GM13976 (cell line): ENCODE results near the gene ZAR1.
A peak's percentile ranks its signal among the peaks of the same experiment; 100 is the strongest.

Experiments
- DNase-seq: peaks from one replicate; pipeline ENCODE4 v3.0.0; 2012; ENCODE audit warnings: low spot score
- in situ Hi-C: fragments of 300-500 bp; cut with MboI; formaldehyde crosslinking; loops from one replicate; pipeline ENCODE4 v1.12.0; 2022; ENCODE audit warnings: low sequenced_read_pairs, mixed read lengths, inconsistent platforms; ENCODE audit not compliant: unreplicated experiment
- TF ChIP-seq, protein P1 (sequence below): IDR thresholded peaks from 2 replicates; pipeline ENCODE4 v1.5.1; 2012; ENCODE audit warnings: borderline replicate concordance, mild to moderate bottlenecking; ENCODE audit not compliant: insufficient read depth; ENCODE audit errors: extremely low read depth, missing control alignments, control extremely low read depth

ZAR1 gene

DNA sequence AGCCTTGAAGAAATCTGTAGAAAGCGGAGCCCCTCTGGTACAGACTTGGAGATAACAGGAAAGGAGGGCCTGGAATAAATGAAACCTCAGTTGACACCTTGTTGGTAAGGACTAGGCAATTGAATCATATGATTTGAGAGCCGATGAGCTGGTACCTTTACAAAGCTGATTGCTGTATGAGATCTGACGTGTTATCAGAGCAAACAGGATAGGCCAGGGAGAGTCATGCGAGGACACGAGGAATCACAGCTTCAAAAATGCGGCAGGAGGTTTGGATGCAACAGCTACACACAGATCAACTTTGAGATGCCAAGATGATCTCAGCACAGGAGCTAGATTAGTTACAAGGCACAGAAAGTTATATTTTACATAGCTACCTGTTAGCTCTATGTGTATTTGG is 14.3 kb upstream of the ZAR1 start:
- DNase-seq, result no peak
- TF ChIP-seq, protein P1, sequence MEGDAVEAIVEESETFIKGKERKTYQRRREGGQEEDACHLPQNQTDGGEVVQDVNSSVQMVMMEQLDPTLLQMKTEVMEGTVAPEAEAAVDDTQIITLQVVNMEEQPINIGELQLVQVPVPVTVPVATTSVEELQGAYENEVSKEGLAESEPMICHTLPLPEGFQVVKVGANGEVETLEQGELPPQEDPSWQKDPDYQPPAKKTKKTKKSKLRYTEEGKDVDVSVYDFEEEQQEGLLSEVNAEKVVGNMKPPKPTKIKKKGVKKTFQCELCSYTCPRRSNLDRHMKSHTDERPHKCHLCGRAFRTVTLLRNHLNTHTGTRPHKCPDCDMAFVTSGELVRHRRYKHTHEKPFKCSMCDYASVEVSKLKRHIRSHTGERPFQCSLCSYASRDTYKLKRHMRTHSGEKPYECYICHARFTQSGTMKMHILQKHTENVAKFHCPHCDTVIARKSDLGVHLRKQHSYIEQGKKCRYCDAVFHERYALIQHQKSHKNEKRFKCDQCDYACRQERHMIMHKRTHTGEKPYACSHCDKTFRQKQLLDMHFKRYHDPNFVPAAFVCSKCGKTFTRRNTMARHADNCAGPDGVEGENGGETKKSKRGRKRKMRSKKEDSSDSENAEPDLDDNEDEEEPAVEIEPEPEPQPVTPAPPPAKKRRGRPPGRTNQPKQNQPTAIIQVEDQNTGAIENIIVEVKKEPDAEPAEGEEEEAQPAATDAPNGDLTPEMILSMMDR, result no peak
- in situ Hi-C loops, result no loop called here

DNA sequence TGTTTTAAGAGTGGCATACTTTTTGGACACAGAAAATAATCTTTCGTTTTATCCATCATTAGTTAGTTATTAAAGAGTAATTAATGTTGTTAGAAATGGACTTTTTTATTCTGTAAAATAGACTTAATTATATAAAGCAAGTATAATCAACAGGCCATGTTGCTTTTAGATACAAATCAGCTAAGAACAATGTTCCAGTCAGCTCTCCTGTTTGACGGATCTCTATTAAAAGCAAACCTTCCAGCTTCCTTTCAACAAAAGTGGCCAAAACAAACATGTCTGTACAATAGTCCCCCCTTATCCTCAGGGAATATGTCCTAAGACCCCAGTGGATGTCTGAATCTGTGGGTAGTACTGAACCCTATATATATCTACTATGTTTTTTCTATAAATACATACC is 11.8 kb upstream of the ZAR1 start:
- TF ChIP-seq, protein P1, result no peak
- in situ Hi-C loops, result no loop called here
- DNase-seq, result no peak

DNA sequence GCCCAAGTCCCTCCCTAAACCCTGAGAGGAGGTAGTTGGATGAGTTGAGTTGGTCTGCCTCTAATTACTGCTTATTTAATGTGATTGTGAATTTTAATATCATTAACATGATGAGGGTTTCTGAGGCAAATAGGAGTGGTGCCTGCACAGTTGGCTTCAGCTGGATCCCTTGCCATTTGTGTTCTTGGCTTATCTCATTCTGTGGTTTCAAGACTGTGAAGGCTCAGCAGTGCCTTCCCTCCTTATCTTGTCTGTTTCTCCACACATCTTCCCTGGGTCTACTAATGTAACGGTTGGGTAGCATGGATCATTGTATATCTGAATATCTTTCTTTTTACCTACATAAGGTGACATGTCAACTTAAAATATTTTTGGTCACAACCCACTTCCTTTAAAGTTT is 8.5 kb upstream of the ZAR1 start:
- in situ Hi-C loops, result no loop called here
- DNase-seq, result no peak
- TF ChIP-seq, protein P1, result no peak

DNA sequence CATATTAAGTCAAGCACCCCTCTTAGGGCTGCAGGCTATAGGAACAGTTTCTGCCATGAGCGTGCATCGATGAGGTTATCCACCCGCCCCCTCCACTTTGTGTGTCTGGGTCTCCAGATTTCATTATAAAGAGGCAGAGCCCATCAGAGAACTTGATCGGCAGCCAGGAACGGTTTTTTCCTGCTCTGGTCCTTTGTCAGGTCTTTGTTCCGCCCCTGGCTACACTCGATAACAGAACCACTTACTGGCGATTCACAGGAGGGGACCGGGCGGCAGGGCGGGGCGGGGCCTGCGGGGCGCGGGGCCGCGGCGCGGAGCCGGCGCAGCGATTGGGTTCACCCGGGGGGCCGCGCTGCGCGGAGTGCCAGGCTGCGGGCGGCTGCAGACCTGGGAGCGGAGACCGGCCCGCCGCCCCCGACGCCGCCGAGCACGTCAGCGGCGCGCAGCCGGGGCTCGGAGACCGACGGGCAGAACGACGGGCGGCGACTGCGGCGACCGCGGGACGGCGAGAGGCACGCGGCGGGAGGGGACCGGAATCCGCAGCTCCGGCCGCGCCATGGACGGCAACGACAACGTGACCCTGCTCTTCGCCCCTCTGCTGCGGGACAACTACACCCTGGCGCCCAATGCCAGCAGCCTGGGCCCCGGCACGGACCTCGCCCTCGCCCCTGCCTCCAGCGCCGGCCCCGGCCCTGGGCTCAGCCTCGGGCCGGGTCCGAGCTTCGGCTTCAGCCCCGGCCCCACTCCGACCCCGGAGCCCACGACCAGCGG is 6.9 kb upstream of the ZAR1 start, which contains the start of gene SLC10A4:
SLC10A4 (plus strand) TSS at position 338 of the 771 bp plus-strand sequence; CDS start at position 557, 219 bp downstream.
- in situ Hi-C loops, result no loop called here
- TF ChIP-seq, protein P1, result no peak
- DNase-seq, result peak; percentile 63

DNA sequence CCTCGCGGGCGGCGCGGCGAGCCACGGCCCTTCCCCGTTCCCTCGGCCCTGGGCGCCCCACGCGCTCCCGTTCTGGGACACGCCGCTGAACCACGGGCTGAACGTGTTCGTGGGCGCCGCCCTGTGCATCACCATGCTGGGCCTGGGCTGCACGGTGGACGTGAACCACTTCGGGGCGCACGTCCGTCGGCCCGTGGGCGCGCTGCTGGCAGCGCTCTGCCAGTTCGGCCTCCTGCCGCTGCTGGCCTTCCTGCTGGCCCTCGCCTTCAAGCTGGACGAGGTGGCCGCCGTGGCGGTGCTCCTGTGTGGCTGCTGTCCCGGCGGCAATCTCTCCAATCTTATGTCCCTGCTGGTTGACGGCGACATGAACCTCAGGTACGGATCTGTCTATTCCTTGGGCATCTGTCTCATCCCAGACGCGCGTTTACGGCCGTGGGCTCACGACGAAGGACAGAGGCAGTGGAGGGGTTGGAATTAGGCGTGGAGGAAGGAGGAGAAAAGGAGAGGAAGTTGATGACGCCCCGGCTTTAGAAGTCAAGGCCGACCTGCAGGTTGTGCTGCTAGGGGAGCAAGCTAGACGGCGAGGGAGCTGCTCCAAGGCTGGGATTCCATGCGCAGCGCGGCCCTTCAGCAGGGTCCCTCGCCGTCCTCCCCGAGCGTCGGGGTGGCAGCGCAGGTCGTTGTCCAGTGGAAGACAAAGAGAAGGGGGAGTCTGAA is 6.1 kb upstream of the ZAR1 start:
- in situ Hi-C loops, result no loop called here
- TF ChIP-seq, protein P1, result no peak
- peak; percentile 32 for DNase-seq

DNA sequence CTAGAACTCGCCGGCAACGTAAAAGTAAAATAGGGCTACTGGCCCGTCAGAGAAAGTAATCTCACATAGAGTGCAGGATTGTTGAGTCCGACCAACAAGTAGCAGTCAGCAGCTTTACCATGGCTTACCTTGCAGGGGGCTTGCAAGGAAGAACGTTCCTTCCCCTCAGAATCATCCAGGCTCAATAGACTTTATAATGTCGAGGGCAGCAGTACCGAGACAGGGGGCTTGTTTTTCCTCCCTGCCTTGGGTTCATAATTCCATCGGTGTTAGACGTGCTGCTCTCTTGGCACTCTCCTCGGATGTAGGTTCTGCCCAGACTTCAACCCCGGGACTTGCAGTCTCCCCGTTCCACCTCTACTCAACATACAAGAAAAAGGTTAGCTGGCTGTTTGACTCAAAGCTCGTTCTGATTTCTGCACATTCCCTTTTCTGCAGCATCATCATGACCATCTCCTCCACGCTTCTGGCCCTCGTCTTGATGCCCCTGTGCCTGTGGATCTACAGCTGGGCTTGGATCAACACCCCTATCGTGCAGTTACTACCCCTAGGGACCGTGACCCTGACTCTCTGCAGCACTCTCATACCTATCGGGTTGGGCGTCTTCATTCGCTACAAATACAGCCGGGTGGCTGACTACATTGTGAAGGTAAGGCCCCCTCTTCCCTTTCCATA is 5.4 kb upstream of the ZAR1 start:
- TF ChIP-seq, protein P1, result no peak
- DNase-seq, result no peak
- in situ Hi-C loops, result no loop called here
